Glomerular endothelial cell (primary cell): ENCODE measurements around the gene SMTNL1. TPM values are rescaled to one million over a fixed set of nuclear protein-coding genes. Genes with fewer than 3 reads are reported as not detected.

Experiments
- DNase-seq: peaks from one replicate; pipeline ENCODE4 v3.0.0-alpha.2; 2011; ENCODE audit warnings: low read depth, low spot score; ENCODE audit errors: extremely low read depth
- total RNA-seq: library from RNA; depleted of rRNA; stranded (reverse); fragments of >200 nt; gene quantifications from 2 replicates; pipeline ENCODE4 v1.2.3, GENCODE V29; 2015

Gene SMTNL1
- total RNA-seq, 1 donor from 2014 or later: not detected

- DNase-seq: no peak
Measured at GRCh38 chr11:57584341-57584740, 46.9 kb downstream of the SMTNL1 start.

DNA sequence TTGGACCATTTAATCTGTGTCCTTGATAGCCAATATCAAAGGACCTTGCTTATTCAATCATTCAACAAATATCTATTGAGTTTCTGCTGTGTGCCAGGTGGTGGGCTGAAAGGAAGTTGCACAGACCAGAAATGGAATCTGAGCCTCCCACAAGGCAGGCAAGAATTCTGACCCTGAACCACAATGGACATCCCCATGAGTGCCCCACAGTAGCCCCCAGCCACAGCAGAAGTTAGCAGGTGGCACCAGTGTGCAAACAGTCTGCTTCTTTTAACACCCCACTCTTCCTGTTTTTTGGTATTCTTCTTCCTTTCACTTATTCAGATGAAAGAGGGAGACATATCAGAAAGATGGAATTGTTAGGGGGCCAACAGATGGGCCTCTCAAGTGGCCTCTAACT lies 47.9 kb downstream of the SMTNL1 start:
- DNase-seq: no peak

- DNase-seq: no peak
Measured at GRCh38 chr11:57586711-57587245, 49.4 kb downstream of the SMTNL1 start.

DNA sequence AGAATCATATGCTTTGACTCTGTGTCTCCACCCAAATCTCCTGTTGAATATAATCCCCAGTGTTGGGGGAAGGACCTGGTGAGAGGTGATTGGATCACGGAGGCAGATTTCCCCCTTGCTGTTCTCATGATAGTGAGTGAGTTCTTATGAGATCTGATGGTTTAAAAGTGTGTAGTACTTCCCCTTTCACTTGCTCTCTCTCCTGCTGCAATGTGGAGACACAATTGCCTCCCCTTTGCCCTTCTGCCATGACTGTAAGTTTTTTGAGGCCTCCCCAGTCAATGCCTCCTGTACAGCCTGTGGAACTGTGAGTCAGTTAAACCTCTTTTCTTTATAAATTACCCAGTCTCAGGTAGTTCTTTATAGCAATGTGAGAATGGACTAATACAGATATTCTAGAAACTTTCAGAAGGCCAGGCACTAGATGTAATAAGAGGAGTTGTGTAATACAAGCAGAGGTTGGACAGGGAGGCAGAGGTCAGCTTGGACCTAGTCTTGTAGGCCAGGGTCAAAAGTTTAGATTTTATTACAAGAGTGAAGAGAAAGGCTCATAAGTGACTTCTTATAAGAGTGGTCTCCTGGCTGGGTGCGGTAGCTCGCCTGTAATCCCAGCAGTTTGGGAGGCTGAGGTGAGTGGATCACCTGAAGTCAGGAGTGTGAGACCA lies 50.8 kb downstream of the SMTNL1 start:
- DNase-seq: no peak

- no peak for DNase-seq
Measured at GRCh38 chr11:57596266-57596885, 59.0 kb downstream of the SMTNL1 start.

DNA sequence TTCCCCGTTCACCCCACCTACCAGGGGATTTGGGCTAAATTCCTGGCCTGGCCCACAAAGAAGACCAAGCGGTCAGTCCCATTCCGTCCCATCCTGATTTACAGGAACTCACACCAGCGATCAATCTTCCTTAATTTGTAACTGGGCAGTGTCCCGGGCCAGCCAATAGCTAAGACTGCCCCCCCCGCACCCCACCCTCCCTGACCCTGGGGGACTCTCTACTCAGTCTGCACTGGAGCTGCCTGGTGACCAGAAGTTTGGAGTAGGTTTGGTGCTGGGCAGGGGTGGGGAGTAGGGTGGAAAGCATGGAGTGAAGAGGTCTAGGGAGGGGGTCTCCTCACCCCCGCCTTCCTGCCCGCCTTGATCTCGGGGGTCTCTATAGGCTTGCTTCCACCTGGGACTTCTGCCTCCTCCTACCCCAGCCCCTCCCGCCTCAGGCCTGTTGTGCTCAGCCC lies 60.1 kb downstream of the SMTNL1 start, which contains the start of gene SERPING1:
Gene SERPING1, plus strand, starts transcription at position 225 of the 455 bp plus-strand sequence. CDS start 586 bp downstream, outside the sequence.
- no peak for DNase-seq

GRCh38 chr11:57597916-57598830 lies 60.8 kb downstream of the SMTNL1 start:
- DNase-seq: no peak

DNA sequence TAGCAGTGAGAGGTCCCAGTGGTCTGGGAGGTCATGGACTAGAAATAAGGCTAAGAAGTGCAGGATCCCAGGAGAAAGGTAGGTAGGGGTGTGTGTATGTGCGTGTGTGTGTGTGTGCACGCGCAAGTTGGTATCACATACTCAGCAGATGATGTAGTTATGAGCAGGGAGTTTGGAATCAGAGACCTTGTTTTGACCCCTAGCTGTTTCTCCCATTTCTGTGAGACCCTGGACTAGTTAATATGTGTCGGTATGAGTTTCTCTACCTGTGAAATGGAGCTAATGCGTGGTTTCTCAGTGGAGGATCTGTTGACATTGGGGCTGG lies 61.4 kb downstream of the SMTNL1 start:
- DNase-seq: no peak

- DNase-seq: no peak
Measured at GRCh38 chr11:57599381-57599780, 62.0 kb downstream of the SMTNL1 start.

Other genes starting within 250 kb of the SMTNL1 start
- 107 and 154 TPM in 2 replicates for gene TNKS1BP1, start 212.6 kb upstream of the SMTNL1 start, total RNA-seq
- gene SSRP1, start 201.7 kb upstream of the SMTNL1 start, total RNA-seq: 77.8 and 95.7 TPM in 2 replicates
- not detected in 2 replicates for gene P2RX3, start 199.2 kb upstream of the SMTNL1 start, total RNA-seq
- not detected in 2 replicates for gene PRG3, start 156.4 kb upstream of the SMTNL1 start, total RNA-seq
- not detected in 2 replicates for gene PRG2, start 146.9 kb upstream of the SMTNL1 start, total RNA-seq
- 29.7 and 32.8 TPM in 2 replicates for gene SLC43A3, start 110.5 kb upstream of the SMTNL1 start, total RNA-seq
- 0.23 and 1.5 TPM in 2 replicates for gene RTN4RL2, start 77.1 kb upstream of the SMTNL1 start, total RNA-seq
- 10.5 and 15.9 TPM in 2 replicates for gene SLC43A1, start 21.9 kb upstream of the SMTNL1 start, total RNA-seq
- 31.9 and 35.0 TPM in 2 replicates for gene TIMM10, start 6.8 kb upstream of the SMTNL1 start, total RNA-seq
- gene UBE2L6, start 30.1 kb downstream of the SMTNL1 start, total RNA-seq: 74.1 and 87.1 TPM in 2 replicates
- gene SERPING1, start 60.1 kb downstream of the SMTNL1 start, total RNA-seq: 0.53 and 1.5 TPM in 2 replicates
- gene YPEL4, start 112.3 kb downstream of the SMTNL1 start, total RNA-seq: 0.24 and 0.41 TPM in 2 replicates
- gene CLP1, start 120.2 kb downstream of the SMTNL1 start, total RNA-seq: 13.3 and 18.0 TPM in 2 replicates
- 54.7 and 71.3 TPM in 2 replicates for gene ZDHHC5, start 130.5 kb downstream of the SMTNL1 start, total RNA-seq
- gene MED19, start 174.6 kb downstream of the SMTNL1 start, total RNA-seq: 33.8 and 43.2 TPM in 2 replicates
- 46.9 and 51.5 TPM in 2 replicates for gene TMX2, start 175.0 kb downstream of the SMTNL1 start, total RNA-seq
- gene SELENOH, start 203.9 kb downstream of the SMTNL1 start, total RNA-seq: 160 and 174 TPM in 2 replicates
- gene BTBD18, start 214.2 kb downstream of the SMTNL1 start, total RNA-seq: not detected in 2 replicates
- 200 and 268 TPM in 2 replicates for gene CTNND1, start 224.2 kb downstream of the SMTNL1 start, total RNA-seq